ENCODE results near the gene SMC4. TPM values are rescaled to one million over a fixed set of nuclear protein-coding genes. Genes with fewer than 3 reads are reported as not detected.

Gene SMC4
- total and polyA plus RNA-seq, 2 of the 13 experiments (the other 11 are each of a cell fraction or from before 2014, with no cell fraction given), result 19.2 to 74.3 TPM

DNA sequence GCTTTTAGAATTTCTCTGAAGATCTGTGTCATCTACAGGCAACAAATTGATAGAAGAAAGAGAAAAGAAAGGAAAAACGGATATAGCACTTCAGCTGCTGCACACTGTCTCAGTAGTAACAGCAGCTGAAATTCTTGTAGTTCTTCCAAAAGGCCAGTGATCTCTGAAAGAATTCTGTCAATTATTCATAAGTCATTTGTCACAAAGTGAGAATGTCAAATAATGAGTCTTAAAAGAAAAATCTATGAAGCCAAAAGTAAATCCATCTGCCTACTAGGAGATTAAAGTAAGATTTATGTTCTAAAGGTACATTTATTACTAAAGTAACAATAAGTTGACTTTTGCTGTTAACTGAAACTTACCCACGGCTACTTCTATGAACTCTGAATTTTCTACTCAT lies 25.0 kb upstream of the SMC4 start:
- no peaks in the 10 kb centered on the region for H3K27me3 ChIP-seq (ENCODE audit: control insufficient read depth in 1 of 2, insufficient read depth in 2 of 2, low read length in 2 of 2)
- FAIRE-seq (no peak), ATAC-seq (no peak), DNase-seq (ENCODE audit: low spot score) (no peak)
- intact Hi-C loops (cut with micrococcal nuclease; ENCODE audit: unreplicated experiment) (no loop called here), in situ Hi-C loops (cut with HindIII; ENCODE audit: extremely low pct_ligation_motif_present, low pct_unique_long_range_greater_than_20kb) (no loop called here)
- H2AFZ ChIP-seq (ENCODE audit: low read length), result no peak overlapping the region
- ChIA-PET POLR2A (no interaction called here), CTCF (ENCODE audit: low intra/inter-chr PET ratio, low total read pairs) (no interaction called here)
- no peaks in the 10 kb centered on the region for H3K79me2 ChIP-seq (ENCODE audit: insufficient read depth, low read length)
- H3K36me3 ChIP-seq (replicated peaks in 1 of 2; ENCODE audit: control insufficient read depth in 1 of 2, insufficient read depth in 2 of 2, low read length in 2 of 2), result peaks cover 0 to 9% of the 10 kb centered on the region in 2 experiments; a peak in 2 of 5 replicates
- WGBS (ENCODE audit: low lambda C conversion rate), result 80% methylated on average over 2 of the region's 2 CpGs
- H3K4me3 ChIP-seq (replicated peaks in 1 of 3; ENCODE audit: insufficient read depth in 1 of 3, low read depth in 2 of 3, low read length in 3 of 3), result no peak overlapping the region
- no peak overlapping the region for H3K9ac ChIP-seq (ENCODE audit: insufficient read depth, low read depth, low read length)
- H3K4me2 ChIP-seq (ENCODE audit: low read depth, low read length), result no peak overlapping the region
- H3K4me1 ChIP-seq (ENCODE audit: insufficient read depth, low read length), result no peaks in the 10 kb centered on the region
- H4K20me1 ChIP-seq (ENCODE audit: insufficient read depth, low read length), result no peaks in the 10 kb centered on the region
- no peak overlapping the region for H3K27ac ChIP-seq (ENCODE audit: extremely low read length, insufficient read depth, low read length)
- BruUV-seq (replicated peaks), result no TSS peak
- H3K9me3 ChIP-seq (ENCODE audit: low read length), result no peaks in the 10 kb centered on the region
- TF ChIP-seq AGO1 (IDR thresholded peaks at IDR 0.05; ENCODE audit: low read depth, low read length, poor library complexity, severe bottlenecking) (no peak), SSRP1 (CRISPR knock-in tag; IDR thresholded peaks at IDR 0.05) (no peak), NRL (CRISPR knock-in tag; IDR thresholded peaks at IDR 0.05; ENCODE audit: borderline replicate concordance) (no peak), BHLHE40 (IDR thresholded peaks at IDR 0.05; ENCODE audit: low read length) (no peak), KDM2A (CRISPR knock-in tag; IDR thresholded peaks at IDR 0.05; ENCODE audit: borderline replicate concordance, low read depth) (no peak), SMC3 (IDR thresholded peaks at IDR 0.05; ENCODE audit: low read length) (no peak), REXO4 (CRISPR knock-in tag; IDR thresholded peaks at IDR 0.05; ENCODE audit: borderline replicate concordance) (no peak), AHR (CRISPR knock-in tag; IDR thresholded peaks at IDR 0.05) (no peak), STAT5B (CRISPR knock-in tag; IDR thresholded peaks at IDR 0.05) (no peak), GZF1 (CRISPR knock-in tag; IDR thresholded peaks at IDR 0.05) (no peak), IKZF1 (IDR thresholded peaks at IDR 0.05) (no peak), ZNF672 (CRISPR knock-in tag; IDR thresholded peaks at IDR 0.05) (no peak), ZNF468 (CRISPR knock-in tag; IDR thresholded peaks at IDR 0.05) (no peak), ZNF724P (CRISPR knock-in tag; IDR thresholded peaks at IDR 0.05; ENCODE audit: borderline replicate concordance) (no peak), PHF8 (CRISPR knock-in tag; IDR thresholded peaks at IDR 0.05) (no peak), NCOR1 (IDR thresholded peaks at IDR 0.05; ENCODE audit: borderline replicate concordance, low read length) (no peak)
- TF ChIP-seq, protein P1, sequence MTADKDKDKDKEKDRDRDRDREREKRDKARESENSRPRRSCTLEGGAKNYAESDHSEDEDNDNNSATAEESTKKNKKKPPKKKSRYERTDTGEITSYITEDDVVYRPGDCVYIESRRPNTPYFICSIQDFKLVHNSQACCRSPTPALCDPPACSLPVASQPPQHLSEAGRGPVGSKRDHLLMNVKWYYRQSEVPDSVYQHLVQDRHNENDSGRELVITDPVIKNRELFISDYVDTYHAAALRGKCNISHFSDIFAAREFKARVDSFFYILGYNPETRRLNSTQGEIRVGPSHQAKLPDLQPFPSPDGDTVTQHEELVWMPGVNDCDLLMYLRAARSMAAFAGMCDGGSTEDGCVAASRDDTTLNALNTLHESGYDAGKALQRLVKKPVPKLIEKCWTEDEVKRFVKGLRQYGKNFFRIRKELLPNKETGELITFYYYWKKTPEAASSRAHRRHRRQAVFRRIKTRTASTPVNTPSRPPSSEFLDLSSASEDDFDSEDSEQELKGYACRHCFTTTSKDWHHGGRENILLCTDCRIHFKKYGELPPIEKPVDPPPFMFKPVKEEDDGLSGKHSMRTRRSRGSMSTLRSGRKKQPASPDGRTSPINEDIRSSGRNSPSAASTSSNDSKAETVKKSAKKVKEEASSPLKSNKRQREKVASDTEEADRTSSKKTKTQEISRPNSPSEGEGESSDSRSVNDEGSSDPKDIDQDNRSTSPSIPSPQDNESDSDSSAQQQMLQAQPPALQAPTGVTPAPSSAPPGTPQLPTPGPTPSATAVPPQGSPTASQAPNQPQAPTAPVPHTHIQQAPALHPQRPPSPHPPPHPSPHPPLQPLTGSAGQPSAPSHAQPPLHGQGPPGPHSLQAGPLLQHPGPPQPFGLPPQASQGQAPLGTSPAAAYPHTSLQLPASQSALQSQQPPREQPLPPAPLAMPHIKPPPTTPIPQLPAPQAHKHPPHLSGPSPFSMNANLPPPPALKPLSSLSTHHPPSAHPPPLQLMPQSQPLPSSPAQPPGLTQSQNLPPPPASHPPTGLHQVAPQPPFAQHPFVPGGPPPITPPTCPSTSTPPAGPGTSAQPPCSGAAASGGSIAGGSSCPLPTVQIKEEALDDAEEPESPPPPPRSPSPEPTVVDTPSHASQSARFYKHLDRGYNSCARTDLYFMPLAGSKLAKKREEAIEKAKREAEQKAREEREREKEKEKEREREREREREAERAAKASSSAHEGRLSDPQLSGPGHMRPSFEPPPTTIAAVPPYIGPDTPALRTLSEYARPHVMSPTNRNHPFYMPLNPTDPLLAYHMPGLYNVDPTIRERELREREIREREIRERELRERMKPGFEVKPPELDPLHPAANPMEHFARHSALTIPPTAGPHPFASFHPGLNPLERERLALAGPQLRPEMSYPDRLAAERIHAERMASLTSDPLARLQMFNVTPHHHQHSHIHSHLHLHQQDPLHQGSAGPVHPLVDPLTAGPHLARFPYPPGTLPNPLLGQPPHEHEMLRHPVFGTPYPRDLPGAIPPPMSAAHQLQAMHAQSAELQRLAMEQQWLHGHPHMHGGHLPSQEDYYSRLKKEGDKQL (CRISPR knock-in tag; IDR thresholded peaks at IDR 0.05; ENCODE audit: low read depth), result no peak
- TF ChIP-seq, protein P2, sequence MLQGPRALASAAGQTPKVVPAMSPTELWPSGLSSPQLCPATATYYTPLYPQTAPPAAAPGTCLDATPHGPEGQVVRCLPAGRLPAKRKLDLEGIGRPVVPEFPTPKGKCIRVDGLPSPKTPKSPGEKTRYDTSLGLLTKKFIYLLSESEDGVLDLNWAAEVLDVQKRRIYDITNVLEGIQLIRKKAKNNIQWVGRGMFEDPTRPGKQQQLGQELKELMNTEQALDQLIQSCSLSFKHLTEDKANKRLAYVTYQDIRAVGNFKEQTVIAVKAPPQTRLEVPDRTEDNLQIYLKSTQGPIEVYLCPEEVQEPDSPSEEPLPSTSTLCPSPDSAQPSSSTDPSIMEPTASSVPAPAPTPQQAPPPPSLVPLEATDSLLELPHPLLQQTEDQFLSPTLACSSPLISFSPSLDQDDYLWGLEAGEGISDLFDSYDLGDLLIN (CRISPR knock-in tag; IDR thresholded peaks at IDR 0.05; ENCODE audit: borderline replicate concordance), result no peak
- TF ChIP-seq, protein P3, sequence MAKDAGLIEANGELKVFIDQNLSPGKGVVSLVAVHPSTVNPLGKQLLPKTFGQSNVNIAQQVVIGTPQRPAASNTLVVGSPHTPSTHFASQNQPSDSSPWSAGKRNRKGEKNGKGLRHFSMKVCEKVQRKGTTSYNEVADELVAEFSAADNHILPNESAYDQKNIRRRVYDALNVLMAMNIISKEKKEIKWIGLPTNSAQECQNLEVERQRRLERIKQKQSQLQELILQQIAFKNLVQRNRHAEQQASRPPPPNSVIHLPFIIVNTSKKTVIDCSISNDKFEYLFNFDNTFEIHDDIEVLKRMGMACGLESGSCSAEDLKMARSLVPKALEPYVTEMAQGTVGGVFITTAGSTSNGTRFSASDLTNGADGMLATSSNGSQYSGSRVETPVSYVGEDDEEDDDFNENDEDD (CRISPR knock-in tag; IDR thresholded peaks at IDR 0.05; ENCODE audit: borderline replicate concordance), result no peak
